HepG2 (cell line): ENCODE data around the gene PPP1R1B. TPM values are rescaled to one million over a fixed set of nuclear protein-coding genes. Genes with fewer than 3 reads are reported as not detected.

Experiments
- ATAC-seq: fragments of 200-7000 bp; cut with Tn5 transposase; 3 replicates; pipeline ENCODE4 v1.9.1; 2020; ENCODE audit warnings: mild to moderate bottlenecking, moderate library complexity
- BruUV-seq: library from RNA; stranded (reverse); fragments of 400-500 nt; replicated peaks from 2 replicates; lab custom pipeline; 2021; lab: Mats Ljungman, UMichigan
- CTCF ChIA-PET: fragments of 300-600 bp; formaldehyde crosslinking; extraction: SDS; loops from one replicate; lab custom pipeline; 2021; ENCODE audit warnings: low total read pairs, inconsistent platforms, low intra/inter-chr PET ratio; lab: Yijun Ruan, JAX
- POLR2A ChIA-PET: fragments of 350-600 bp; sonication (Branson Sonifier 250); formaldehyde crosslinking; loops from one replicate; lab custom pipeline; 2020; ENCODE audit warnings: antibody characterized with exemption, inconsistent platforms; lab: Yijun Ruan, JAX
- DNase-seq: peaks from one replicate; pipeline ENCODE4 v3.0.0-alpha.2; 2015; ENCODE audit warnings: low spot score
- FAIRE-seq: peaks from 3 replicates; lab custom pipeline; 2011; peaks lifted over from hg19 to GRCh38; lab: Jason Lieb, UNC
- H2AFZ ChIP-seq: one replicate; pipeline ENCODE4 v1.6.1; 2011; ENCODE audit warnings: low read length, inconsistent platforms
- H3K27ac ChIP-seq: fragments of 300-600 bp; 3 replicates; pipeline ENCODE4 v1.8.0; 2011; ENCODE audit warnings: mixed run types, mild to moderate bottlenecking, mixed read lengths, low read length, inconsistent platforms; ENCODE audit not compliant: insufficient read depth; ENCODE audit errors: extremely low read length
- H3K27me3 ChIP-seq, 2 experiments: fragments of 200-600 bp in 1 of 2; 2 replicates in 1 of 2; 3 replicates in 1 of 2; pipeline versions ENCODE4 v1.6.0 to v1.8.0; 2011; ENCODE audit warnings: low read length in 2 of 2, mild to moderate bottlenecking in 2 of 2, moderate library complexity in 2 of 2, inconsistent platforms in 1 of 2; ENCODE audit not compliant: insufficient read depth in 2 of 2, control insufficient read depth in 1 of 2
- H3K36me3 ChIP-seq, 2 experiments: fragments of 200-600 bp in 1 of 2; replicated peaks in 1 of 2; 2 replicates in 1 of 2; 3 replicates in 1 of 2; pipeline versions ENCODE4 v1.5.1 to v1.8.0; 2011; ENCODE audit warnings: low read length in 2 of 2, inconsistent platforms in 1 of 2; ENCODE audit not compliant: insufficient read depth in 2 of 2, control insufficient read depth in 1 of 2
- H3K4me1 ChIP-seq: 2 replicates; pipeline ENCODE4 v1.5.1; 2012; ENCODE audit warnings: low read length, inconsistent platforms; ENCODE audit not compliant: insufficient read depth
- H3K4me2 ChIP-seq: 2 replicates; pipeline ENCODE4 v1.6.0; 2011; ENCODE audit warnings: low read depth, low read length, inconsistent platforms
- H3K4me3 ChIP-seq, 3 experiments: fragments of 200-600 bp in 1 of 3; sonication (generic), shearing (Covaris generic) in 1 of 3; replicated peaks in 1 of 3; 2 replicates each; pipeline ENCODE4 v1.5.1; 2011 to 2016; ENCODE audit warnings: low read length in 3 of 3, inconsistent platforms in 2 of 3, low read depth in 2 of 3, mild to moderate bottlenecking in 2 of 3, control low read depth in 1 of 3, mixed read lengths in 1 of 3; ENCODE audit not compliant: insufficient read depth in 1 of 3
- H3K79me2 ChIP-seq: one replicate; pipeline ENCODE4 v1.6.1; 2011; ENCODE audit warnings: low read length, inconsistent platforms; ENCODE audit not compliant: insufficient read depth
- H3K9ac ChIP-seq: 2 replicates; pipeline ENCODE4 v1.6.0; 2011; ENCODE audit warnings: mild to moderate bottlenecking, low read depth, low read length, inconsistent platforms; ENCODE audit not compliant: insufficient read depth
- H3K9me3 ChIP-seq: 2 replicates; pipeline ENCODE4 v1.5.1; 2012; ENCODE audit warnings: mild to moderate bottlenecking, low read length
- H4K20me1 ChIP-seq: 2 replicates; pipeline ENCODE4 v1.6.0; 2011; ENCODE audit warnings: inconsistent platforms, mild to moderate bottlenecking, low read length, moderate library complexity; ENCODE audit not compliant: insufficient read depth
- E2F5 ChIP-seq: sonication (generic); formaldehyde crosslinking; conservative IDR thresholded peaks from 2 replicates; pipeline ENCODE4 v1.4.0; 2020; ENCODE audit warnings: missing genetic modification reagents
- ELF1 ChIP-seq: sonication (generic); formaldehyde crosslinking; IDR thresholded peaks from 2 replicates; pipeline ENCODE4 v1.4.0; 2020; ENCODE audit warnings: missing genetic modification reagents
- GFI1 ChIP-seq: sonication (generic); formaldehyde crosslinking; IDR thresholded peaks from 2 replicates; pipeline ENCODE4 v1.5.0; 2020; ENCODE audit warnings: missing genetic modification reagents, mild to moderate bottlenecking, borderline replicate concordance
- NFKB2 ChIP-seq: sonication (generic); formaldehyde crosslinking; IDR thresholded peaks from 2 replicates; pipeline ENCODE4 v1.4.0; 2020; ENCODE audit warnings: missing genetic modification reagents, borderline replicate concordance
- NFKBIZ ChIP-seq: IDR thresholded peaks from 2 replicates; pipeline ENCODE4 v1.6.1; 2018; ENCODE audit warnings: missing genetic modification reagents, missing compliant biosample characterization
- SMAD9 ChIP-seq: sonication (generic); formaldehyde crosslinking; IDR thresholded peaks from 2 replicates; pipeline ENCODE4 v1.5.1; 2020; ENCODE audit warnings: mild to moderate bottlenecking, missing genetic modification reagents
- TRAFD1 ChIP-seq: sonication (generic); formaldehyde crosslinking; IDR thresholded peaks from 2 replicates; pipeline ENCODE4 v1.5.1; 2020; ENCODE audit warnings: missing genetic modification reagents, mild to moderate bottlenecking, borderline replicate concordance
- ZBTB3 ChIP-seq: sonication (generic); formaldehyde crosslinking; IDR thresholded peaks from 2 replicates; pipeline ENCODE4 v1.4.0; 2020; ENCODE audit warnings: low read depth, mild to moderate bottlenecking, moderate library complexity, missing genetic modification reagents, borderline replicate concordance
- WGBS: methylation state at CpG from one replicate; pipeline ENCODE4 v1.1.6; 2017; ENCODE audit warnings: low lambda C conversion rate; 5-methylcytosine and 5-hydroxymethylcytosine counted together
- in situ Hi-C: cut with HindIII; loops from 2 replicates; pipeline ENCODE4 v1.10.0; 2017; ENCODE audit warnings: low pct_unique_long_range_greater_than_20kb; ENCODE audit not compliant: extremely low pct_ligation_motif_present
- intact Hi-C: fragments of 100-400 bp; cut with micrococcal nuclease; formaldehyde crosslinking; loops from one replicate; pipeline ENCODE4 v1.10.0; 2022; ENCODE audit not compliant: unreplicated experiment
- polyA plus RNA-seq, 8 experiments: library from polyadenylated mRNA; depleted of rRNA in 3 of 8; stranded (reverse) in 7 of 8; unstranded in 1 of 8; fragments of >200 nt; fragmentation: Illumina TruSeq in 4 of 8; extraction: Trizol in 4 of 8; gene quantifications; 2 replicates each; pipeline versions ENCODE4 v1.2.1 to v1.2.3, GENCODE V29; 2011 to 2016; ENCODE audit warnings: low read depth in 4 of 8, missing spikeins in 1 of 8, mixed read lengths in 1 of 8; ENCODE audit not compliant: insufficient read depth in 1 of 8
- total RNA-seq, 5 experiments: library from RNA; depleted of rRNA; stranded (reverse); fragments of >200 nt; fragmentation: Illumina TruSeq; extraction: Trizol; gene quantifications; 2 replicates each; pipeline ENCODE4 v1.2.3, GENCODE V29; 2016; ENCODE audit warnings: low read depth in 1 of 5

The PPP1R1B gene
- total and polyA plus RNA-seq, 2 of the 13 experiments (the other 11 are each of a cell fraction or from before 2014, with no cell fraction given) = 0.08 TPM; not detected in 1

DNA sequence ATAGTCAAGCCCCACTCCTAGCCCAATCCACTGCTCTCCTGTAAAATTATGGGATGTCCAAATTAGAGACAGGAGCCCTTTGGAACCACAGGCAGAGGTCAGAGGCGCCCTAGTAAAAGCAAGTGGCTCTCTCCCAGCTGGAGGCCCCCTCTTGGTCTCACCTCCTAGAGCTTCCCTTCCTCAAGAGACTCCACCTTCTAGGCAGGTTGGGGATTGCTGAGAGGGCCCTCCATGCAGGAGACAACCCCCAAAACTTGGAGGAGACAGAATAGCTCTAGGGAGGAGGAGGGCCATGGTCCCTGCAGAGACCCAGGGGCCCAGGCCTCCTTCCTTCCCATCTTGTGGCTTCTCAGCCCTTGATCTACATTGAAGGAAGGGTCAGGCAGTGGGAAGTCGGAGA, 48.5 kb upstream of the PPP1R1B start:
- in situ Hi-C loops = no loop called here
- no peak for ATAC-seq

More for the DNA sequence above, 48.5 kb upstream of the PPP1R1B start:
- no TSS peak for BruUV-seq
- Histone ChIP-seq H3K9ac (no peak overlapping the region), H3K4me3 (no peak overlapping the region), H3K27me3 (peaks cover 7 to 37% of the 10 kb centered on the region in 2 experiments; a peak in 3 of 5 replicates), H4K20me1 (0 out of 2 replicates have a peak, but pooled peaks cover 3% of the 10 kb centered on the region)
- WGBS = 6% methylated on average over 2 of the region's 2 CpGs
- TF ChIP-seq ELF1 (CRISPR knock-in tag) (no peak), TRAFD1 (CRISPR knock-in tag) (no peak), NFKBIZ (CRISPR knock-in tag) (no peak), E2F5 (CRISPR knock-in tag) (no peak), NFKB2 (CRISPR knock-in tag) (no peak), ZBTB3 (CRISPR knock-in tag) (no peak), SMAD9 (CRISPR knock-in tag) (no peak), GFI1 (CRISPR knock-in tag) (no peak)
- TF ChIP-seq, all 625 proteins: peak for 0
- Histone ChIP-seq H3K9me3 (no peaks in the 10 kb centered on the region), H2AFZ (no peak overlapping the region), H3K4me1 (peaks cover 15% of the 10 kb centered on the region), H3K36me3 (no peaks in the 10 kb centered on the region), H3K79me2 (no peaks in the 10 kb centered on the region), H3K4me2 (no peak overlapping the region), H3K27ac (no peak overlapping the region)
- intact Hi-C loops = no loop called here
- FAIRE-seq (no peak), DNase-seq (no peak)
- POLR2A ChIA-PET = no interaction called here
- CTCF ChIA-PET = no interaction called here
